Measurements from ENCODE around the gene TMEM132E. TPM values are rescaled to one million over a fixed set of nuclear protein-coding genes. Genes with fewer than 3 reads are reported as not detected.

The TMEM132E gene
- total RNA-seq, 1 experiment from 2014 or later: 0.04 TPM

GRCh38 chr17:34569591-34569990 is 9.8 kb upstream of the TMEM132E start:
- no peaks in the 10 kb centered on the region for H3K36me3 ChIP-seq (ENCODE audit: insufficient read depth, low read length, poor library complexity, severe bottlenecking)
- intact Hi-C loops (cut with micrococcal nuclease; ENCODE audit: unreplicated experiment): no loop called here
- ChIA-PET CTCF (no interaction called here), POLR2A (ENCODE audit: low non-redundant PET) (no interaction called here)
- no peaks in the 10 kb centered on the region for H3K9me3 ChIP-seq (ENCODE audit: low read depth, low read length, poor library complexity, severe bottlenecking)
- H3K27ac ChIP-seq (ENCODE audit: low read depth, low read length, poor library complexity, severe bottlenecking): no peak overlapping the region
- H3K4me3 ChIP-seq (ENCODE audit: low read depth, low read length, poor library complexity, severe bottlenecking): no peak overlapping the region
- H3K4me1 ChIP-seq (ENCODE audit: insufficient read depth, low read length, poor library complexity, severe bottlenecking): no peaks in the 10 kb centered on the region
- no peak for TF ChIP-seq EZH2 (IDR thresholded peaks at IDR 0.05; ENCODE audit: borderline replicate concordance, low read depth, low read length, poor library complexity, severe bottlenecking)
- no peak for TF ChIP-seq CTCF (conservative IDR thresholded peaks at IDR 0.05; ENCODE audit: low read depth, low read length)
- no TSS peak for BruUV-seq (replicated peaks)
- H3K27me3 ChIP-seq (replicated peaks; ENCODE audit: insufficient read depth, low read depth, low read length, poor library complexity): no peaks in the 10 kb centered on the region
- DNase-seq (ENCODE audit: low spot score): no peak

- intact Hi-C loops (cut with micrococcal nuclease; ENCODE audit: unreplicated experiment): no loop called here
- Histone ChIP-seq H3K27me3 (replicated peaks; ENCODE audit: insufficient read depth, low read depth, low read length, poor library complexity) (no peaks in the 10 kb centered on the region), H3K36me3 (ENCODE audit: insufficient read depth, low read length, poor library complexity, severe bottlenecking) (no peaks in the 10 kb centered on the region), H3K9me3 (ENCODE audit: low read depth, low read length, poor library complexity, severe bottlenecking) (no peaks in the 10 kb centered on the region), H3K4me1 (ENCODE audit: insufficient read depth, low read length, poor library complexity, severe bottlenecking) (no peaks in the 10 kb centered on the region), H3K27ac (ENCODE audit: low read depth, low read length, poor library complexity, severe bottlenecking) (no peak overlapping the region), H3K4me3 (ENCODE audit: low read depth, low read length, poor library complexity, severe bottlenecking) (no peak overlapping the region)
- BruUV-seq (replicated peaks): no TSS peak
- TF ChIP-seq EZH2 (IDR thresholded peaks at IDR 0.05; ENCODE audit: borderline replicate concordance, low read depth, low read length, poor library complexity, severe bottlenecking): no peak
- no peak for TF ChIP-seq CTCF (conservative IDR thresholded peaks at IDR 0.05; ENCODE audit: low read depth, low read length)
- POLR2A ChIA-PET (ENCODE audit: low non-redundant PET): no interaction called here
- no peak for DNase-seq (ENCODE audit: low spot score)
- CTCF ChIA-PET: no interaction called here
Observed at GRCh38 chr17:34570506-34570905, 8.9 kb upstream of the TMEM132E start.

GRCh38 chr17:34571428-34572130 is 7.8 kb upstream of the TMEM132E start:
- no peaks in the 10 kb centered on the region for H3K4me1 ChIP-seq (ENCODE audit: insufficient read depth, low read length, poor library complexity, severe bottlenecking)
- H3K27me3 ChIP-seq (replicated peaks; ENCODE audit: insufficient read depth, low read depth, low read length, poor library complexity): no peaks in the 10 kb centered on the region
- DNase-seq (ENCODE audit: low spot score): no peak
- intact Hi-C loops (cut with micrococcal nuclease; ENCODE audit: unreplicated experiment): no loop called here
- H3K27ac ChIP-seq (ENCODE audit: low read depth, low read length, poor library complexity, severe bottlenecking): no peak overlapping the region
- TF ChIP-seq EZH2 (IDR thresholded peaks at IDR 0.05; ENCODE audit: borderline replicate concordance, low read depth, low read length, poor library complexity, severe bottlenecking) (no peak), CTCF (conservative IDR thresholded peaks at IDR 0.05; ENCODE audit: low read depth, low read length) (no peak)
- BruUV-seq (replicated peaks): no TSS peak
- H3K9me3 ChIP-seq (ENCODE audit: low read depth, low read length, poor library complexity, severe bottlenecking): no peaks in the 10 kb centered on the region
- H3K4me3 ChIP-seq (ENCODE audit: low read depth, low read length, poor library complexity, severe bottlenecking): no peak overlapping the region
- POLR2A ChIA-PET (ENCODE audit: low non-redundant PET): no interaction called here
- CTCF ChIA-PET: no interaction called here
- no peaks in the 10 kb centered on the region for H3K36me3 ChIP-seq (ENCODE audit: insufficient read depth, low read length, poor library complexity, severe bottlenecking)
